Measurements from ENCODE around the gene CASQ1. TPM values are rescaled to one million over a fixed set of nuclear protein-coding genes. Genes with fewer than 3 reads are reported as not detected.

CASQ1 gene
- total RNA-seq, 1 donor from 2014 or later, result 0.27 TPM

- no peaks in the 10 kb centered on the region for H3K36me3 ChIP-seq
- ATAC-seq (no peak), DNase-seq (no peak)
- intact Hi-C loops (cut with DNase I), result no loop called here
- H3K27ac ChIP-seq, result no peak overlapping the region
- no peaks in the 10 kb centered on the region for H3K9me3 ChIP-seq
- H3K4me3 ChIP-seq, result no peak overlapping the region
- no peak for TF ChIP-seq CTCF (IDR thresholded peaks at IDR 0.05)
- peaks cover 5% of the 10 kb centered on the region for H3K4me1 ChIP-seq
- no peaks in the 10 kb centered on the region for H3K27me3 ChIP-seq (ENCODE audit: low read depth)
Measured at GRCh38 chr1:160158031-160158430, 32.3 kb upstream of the CASQ1 start.

- Histone ChIP-seq H3K4me1 (peaks cover 5% of the 10 kb centered on the region), H3K27ac (no peak overlapping the region), H3K36me3 (no peaks in the 10 kb centered on the region), H3K27me3 (ENCODE audit: low read depth) (no peaks in the 10 kb centered on the region), H3K9me3 (no peaks in the 10 kb centered on the region), H3K4me3 (no peak overlapping the region)
- DNase-seq (no peak), ATAC-seq (no peak)
- intact Hi-C loops (cut with DNase I), result no loop called here
- no peak for TF ChIP-seq CTCF (IDR thresholded peaks at IDR 0.05)
Measured at GRCh38 chr1:160158534-160158933, 31.8 kb upstream of the CASQ1 start.

- DNase-seq, result no peak
- H3K9me3 ChIP-seq, result no peaks in the 10 kb centered on the region
- TF ChIP-seq CTCF (IDR thresholded peaks at IDR 0.05), result no peak
- peak; percentile 89 to 94 for ATAC-seq
- H3K27me3 ChIP-seq (ENCODE audit: low read depth), result no peaks in the 10 kb centered on the region
- no peak overlapping the region for H3K27ac ChIP-seq
- no peaks in the 10 kb centered on the region for H3K36me3 ChIP-seq
- intact Hi-C loops (cut with DNase I), result no loop called here
- H3K4me3 ChIP-seq, result no peak overlapping the region
- peaks cover 5% of the 10 kb centered on the region for H3K4me1 ChIP-seq
Measured at GRCh38 chr1:160159846-160160245, 30.5 kb upstream of the CASQ1 start.

GRCh38 chr1:160161965-160162705 lies 28.2 kb upstream of the CASQ1 start:
- Histone ChIP-seq H3K36me3 (no peaks in the 10 kb centered on the region), H3K27me3 (ENCODE audit: low read depth) (no peaks in the 10 kb centered on the region), H3K9me3 (no peaks in the 10 kb centered on the region), H3K4me1 (peaks cover 10% of the 10 kb centered on the region), H3K27ac (no peak overlapping the region), H3K4me3 (no peak overlapping the region)
- peak; percentile 18 for TF ChIP-seq CTCF (IDR thresholded peaks at IDR 0.05)
- ATAC-seq, result no peak
- no peak for DNase-seq
- intact Hi-C loops (cut with DNase I), result no loop called here

- H3K4me1 ChIP-seq, result peaks cover 10% of the 10 kb centered on the region
- no peaks in the 10 kb centered on the region for H3K27me3 ChIP-seq (ENCODE audit: low read depth)
- no peaks in the 10 kb centered on the region for H3K36me3 ChIP-seq
- H3K27ac ChIP-seq, result no peak overlapping the region
- H3K9me3 ChIP-seq, result no peaks in the 10 kb centered on the region
- intact Hi-C loops (cut with DNase I), result no loop called here
- no peak for TF ChIP-seq CTCF (IDR thresholded peaks at IDR 0.05)
- ATAC-seq (no peak), DNase-seq (no peak)
- H3K4me3 ChIP-seq, result no peak overlapping the region
Measured at GRCh38 chr1:160162931-160163330, 27.4 kb upstream of the CASQ1 start.
